HEK293T (cell line): ENCODE data around the gene AGPAT4.

ENCODE experiments used
- ARNT ChIP-seq: fragments of 450-650 bp; IDR thresholded peaks from 2 replicates; pipeline ENCODE4 v1.6.1; 2017; ENCODE audit warnings: mild to moderate bottlenecking
- BHLHE40 ChIP-seq: fragments of 450-650 bp; IDR thresholded peaks from 2 replicates; pipeline ENCODE4 v1.6.1; 2016; ENCODE audit warnings: mild to moderate bottlenecking, moderate library complexity, borderline replicate concordance
- CTBP1 ChIP-seq: fragments of 450-650 bp; IDR thresholded peaks from 2 replicates; pipeline ENCODE4 v1.6.1; 2016; ENCODE audit warnings: borderline replicate concordance
- ELF4 ChIP-seq: fragments of 450-650 bp; IDR thresholded peaks from 2 replicates; pipeline ENCODE4 v1.6.1; 2017; ENCODE audit warnings: antibody characterized with exemption
- FOXA1 ChIP-seq: fragments of 450-650 bp; IDR thresholded peaks from 2 replicates; pipeline ENCODE4 v1.6.1; 2016; ENCODE audit warnings: mild to moderate bottlenecking
- FOXM1 ChIP-seq: fragments of 450-650 bp; IDR thresholded peaks from 2 replicates; pipeline ENCODE4 v1.6.1; 2017; ENCODE audit warnings: mild to moderate bottlenecking, borderline replicate concordance
- HDGF ChIP-seq: fragments of 450-650 bp; IDR thresholded peaks from 2 replicates; pipeline ENCODE4 v1.6.1; 2017; ENCODE audit warnings: antibody characterized with exemption, borderline replicate concordance
- NFRKB ChIP-seq: fragments of 450-650 bp; IDR thresholded peaks from 2 replicates; pipeline ENCODE4 v1.6.1; 2016; ENCODE audit warnings: mild to moderate bottlenecking, moderate library complexity
- SP1 ChIP-seq: fragments of 450-650 bp; IDR thresholded peaks from 2 replicates; pipeline ENCODE4 v1.6.1; 2017
- SUZ12 ChIP-seq: fragments of 450-650 bp; IDR thresholded peaks from 2 replicates; pipeline ENCODE4 v1.6.1; 2016; ENCODE audit warnings: mild to moderate bottlenecking
- TARDBP ChIP-seq: fragments of 450-650 bp; IDR thresholded peaks from 2 replicates; pipeline ENCODE4 v1.6.1; 2016

GRCh38 chr6:161273274-161273751, 548 bp downstream of the AGPAT4 start:
- TF ChIP-seq BHLHE40 (peak; percentile 62; the same call in 1 of the 2 replicates), TARDBP (no peak), SP1 (no peak), SUZ12 (no peak), HDGF (no peak), ELF4 (no peak), CTBP1 (no peak), FOXM1 (no peak), NFRKB (no peak), ARNT (no peak), FOXA1 (no peak)
